ENCODE measurements around the gene STARD9.

GRCh38 chr15:42533246-42533645 is 42.2 kb upstream of the STARD9 start:
- TF ChIP-seq YY1 (IDR thresholded peaks at IDR 0.05; ENCODE audit: low read depth, low read length) (no peak), POLR2A (IDR thresholded peaks at IDR 0.05; ENCODE audit: low read depth, low read length) (no peak), CTCF (IDR thresholded peaks at IDR 0.05 in 2 of 3, conservative IDR thresholded peaks at IDR 0.05 in 1 of 3; ENCODE audit: control insufficient read depth in 2 of 3, extremely low read depth in 1 of 3, insufficient read depth in 1 of 3, low read depth in 3 of 3, low read length in 3 of 3) (no peak), CUX1 (IDR thresholded peaks at IDR 0.05; ENCODE audit: insufficient replicate concordance, low read depth, low read length) (no peak)

Measured in GM12878 (cell line).